Osteoblast (primary cell): Measurements from ENCODE around the gene MAP2K5. TPM values are rescaled to one million over a fixed set of nuclear protein-coding genes. Genes with fewer than 3 reads are reported as not detected.

Experiments
- DNase-seq: peaks from one replicate; pipeline ENCODE4 v3.0.0; 2011; ENCODE audit warnings: low spot score, mixed read lengths; ENCODE audit not compliant: insufficient read length; ENCODE audit errors: missing footprints
- H2AFZ ChIP-seq: 2 replicates; pipeline ENCODE4 v1.6.0; 2011; ENCODE audit warnings: mild to moderate bottlenecking, low read length
- H3K27ac ChIP-seq: 2 replicates; pipeline ENCODE4 v1.5.1; 2011; ENCODE audit warnings: mild to moderate bottlenecking, low read depth, low read length, moderate library complexity
- H3K27me3 ChIP-seq: 2 replicates; pipeline ENCODE4 v1.6.0; 2012; ENCODE audit warnings: mild to moderate bottlenecking, control low read depth, inconsistent platforms, low read length, moderate library complexity; ENCODE audit not compliant: insufficient read depth
- H3K36me3 ChIP-seq: 2 replicates; pipeline ENCODE4 v1.5.1; 2011; ENCODE audit warnings: mild to moderate bottlenecking, low read length, control low read depth, moderate library complexity; ENCODE audit not compliant: insufficient read depth
- H3K4me1 ChIP-seq: 2 replicates; pipeline ENCODE4 v1.5.1; 2011; ENCODE audit warnings: mild to moderate bottlenecking, low read length, control low read depth, moderate library complexity; ENCODE audit not compliant: insufficient read depth
- H3K4me2 ChIP-seq: 2 replicates; pipeline ENCODE4 v1.6.0; 2011; ENCODE audit warnings: mild to moderate bottlenecking, low read length; ENCODE audit not compliant: insufficient read depth
- H3K4me3 ChIP-seq: fragments of 200-600 bp; sonication (generic); 3 replicates; pipeline ENCODE4 v1.5.1; 2012; ENCODE audit warnings: mild to moderate bottlenecking, low read length, inconsistent platforms; ENCODE audit not compliant: insufficient read depth
- H3K79me2 ChIP-seq: 2 replicates; pipeline ENCODE4 v1.6.0; 2012; ENCODE audit warnings: mild to moderate bottlenecking, low read length, control low read depth, inconsistent platforms; ENCODE audit not compliant: insufficient read depth
- H3K9me3 ChIP-seq: 2 replicates; pipeline ENCODE4 v1.5.1; 2011; ENCODE audit warnings: low read depth, low read length, control low read depth
- H4K20me1 ChIP-seq: 2 replicates; pipeline ENCODE4 v1.6.0; 2012; ENCODE audit warnings: mild to moderate bottlenecking, low read length, control low read depth; ENCODE audit not compliant: insufficient read depth
- total RNA-seq: library from RNA; depleted of rRNA; stranded (reverse); fragments of >200 nt; gene quantifications from 2 replicates; pipeline ENCODE4 v1.2.3, GENCODE V29; 2012
- TF ChIP-seq, protein P1 (sequence below): IDR thresholded peaks from 2 replicates; pipeline ENCODE4 v1.5.1; 2011; ENCODE audit warnings: mild to moderate bottlenecking, low read depth, low read length, moderate library complexity; ENCODE audit errors: extremely low read depth

Gene MAP2K5
- total RNA-seq, 1 donor, result 10.1 TPM

GRCh38 chr15:67824197-67824968 is 281.9 kb downstream of the MAP2K5 start:
- peaks cover 5% of the 10 kb centered on the region for H3K4me1 ChIP-seq
- H3K27ac ChIP-seq, result no peak overlapping the region
- peaks cover 95% of the 10 kb centered on the region for H3K27me3 ChIP-seq
- no peaks in the 10 kb centered on the region for H3K36me3 ChIP-seq
- H3K79me2 ChIP-seq, result no peaks in the 10 kb centered on the region
- no peaks in the 10 kb centered on the region for H3K9me3 ChIP-seq
- H3K4me3 ChIP-seq, result no peak overlapping the region
- peaks cover 21% of the 10 kb centered on the region for H4K20me1 ChIP-seq
- TF ChIP-seq, protein P1, sequence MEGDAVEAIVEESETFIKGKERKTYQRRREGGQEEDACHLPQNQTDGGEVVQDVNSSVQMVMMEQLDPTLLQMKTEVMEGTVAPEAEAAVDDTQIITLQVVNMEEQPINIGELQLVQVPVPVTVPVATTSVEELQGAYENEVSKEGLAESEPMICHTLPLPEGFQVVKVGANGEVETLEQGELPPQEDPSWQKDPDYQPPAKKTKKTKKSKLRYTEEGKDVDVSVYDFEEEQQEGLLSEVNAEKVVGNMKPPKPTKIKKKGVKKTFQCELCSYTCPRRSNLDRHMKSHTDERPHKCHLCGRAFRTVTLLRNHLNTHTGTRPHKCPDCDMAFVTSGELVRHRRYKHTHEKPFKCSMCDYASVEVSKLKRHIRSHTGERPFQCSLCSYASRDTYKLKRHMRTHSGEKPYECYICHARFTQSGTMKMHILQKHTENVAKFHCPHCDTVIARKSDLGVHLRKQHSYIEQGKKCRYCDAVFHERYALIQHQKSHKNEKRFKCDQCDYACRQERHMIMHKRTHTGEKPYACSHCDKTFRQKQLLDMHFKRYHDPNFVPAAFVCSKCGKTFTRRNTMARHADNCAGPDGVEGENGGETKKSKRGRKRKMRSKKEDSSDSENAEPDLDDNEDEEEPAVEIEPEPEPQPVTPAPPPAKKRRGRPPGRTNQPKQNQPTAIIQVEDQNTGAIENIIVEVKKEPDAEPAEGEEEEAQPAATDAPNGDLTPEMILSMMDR, result no peak
- H2AFZ ChIP-seq, result no peak overlapping the region
- H3K4me2 ChIP-seq, result no peak overlapping the region
- DNase-seq, result no peak

GRCh38 chr15:67824976-67825880 is 282.7 kb downstream of the MAP2K5 start, which contains the start of gene SKOR1:
TSS of gene SKOR1 (plus strand) at chr15:67825509. CDS start at chr15:67825603, 94 bp downstream.
- Histone ChIP-seq H3K27ac (no peak within 1 kb of the TSS), H3K36me3 (no peaks in the 10 kb centered on the region), H3K4me3 (peak within 1 kb of the TSS; percentile 39), H3K4me2 (peak within 1 kb of the TSS; percentile 66), H3K4me1 (peaks cover 5% of the 10 kb centered on the region), H2AFZ (no peak within 1 kb of the TSS), H3K27me3 (peaks cover 95% of the 10 kb centered on the region), H3K9me3 (no peaks in the 10 kb centered on the region), H3K79me2 (no peaks in the 10 kb centered on the region), H4K20me1 (peaks cover 21% of the 10 kb centered on the region)
- TF ChIP-seq, protein P1, result no peak
- peak; percentile 99 for DNase-seq

DNA sequence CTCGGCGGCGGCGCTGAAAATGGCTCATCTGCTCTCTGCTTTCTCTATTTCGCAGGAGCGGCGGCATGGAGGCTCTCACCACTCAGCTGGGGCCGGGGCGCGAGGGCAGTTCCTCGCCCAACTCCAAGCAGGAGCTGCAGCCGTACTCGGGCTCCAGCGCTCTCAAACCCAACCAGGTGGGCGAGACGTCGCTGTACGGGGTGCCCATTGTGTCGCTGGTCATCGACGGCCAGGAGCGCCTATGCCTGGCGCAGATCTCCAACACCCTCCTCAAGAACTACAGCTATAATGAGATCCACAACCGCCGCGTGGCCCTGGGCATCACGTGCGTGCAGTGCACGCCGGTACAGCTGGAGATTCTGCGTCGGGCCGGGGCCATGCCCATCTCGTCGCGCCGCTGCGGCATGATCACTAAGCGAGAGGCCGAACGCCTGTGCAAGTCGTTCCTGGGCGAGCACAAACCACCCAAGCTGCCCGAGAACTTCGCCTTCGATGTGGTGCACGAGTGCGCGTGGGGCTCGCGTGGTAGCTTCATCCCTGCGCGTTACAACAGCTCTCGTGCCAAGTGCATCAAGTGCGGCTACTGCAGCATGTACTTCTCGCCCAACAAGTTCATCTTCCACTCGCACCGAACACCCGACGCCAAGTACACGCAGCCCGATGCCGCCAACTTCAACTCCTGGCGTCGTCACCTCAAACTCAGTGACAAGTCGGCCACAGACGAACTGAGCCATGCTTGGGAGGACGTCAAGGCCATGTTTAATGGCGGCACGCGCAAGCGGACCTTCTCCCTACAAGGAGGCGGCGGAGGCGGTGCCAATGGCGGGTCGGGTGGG is 283.6 kb downstream of the MAP2K5 start:
- no peaks in the 10 kb centered on the region for H3K9me3 ChIP-seq
- H3K36me3 ChIP-seq, result no peaks in the 10 kb centered on the region
- no peak overlapping the region for H3K27ac ChIP-seq
- no peak overlapping the region for H2AFZ ChIP-seq
- H3K4me1 ChIP-seq, result peaks cover 5% of the 10 kb centered on the region
- H3K27me3 ChIP-seq, result peaks cover 95% of the 10 kb centered on the region
- peak overlapping the region; percentile 66 for H3K4me2 ChIP-seq
- H3K79me2 ChIP-seq, result no peaks in the 10 kb centered on the region
- peak overlapping the region; percentile 39 for H3K4me3 ChIP-seq
- TF ChIP-seq, protein P1, result no peak
- H4K20me1 ChIP-seq, result peaks cover 17% of the 10 kb centered on the region
- DNase-seq, result peak; percentile 87
